ENCODE measurements around the gene SUGCT. TPM values are rescaled to one million over a fixed set of nuclear protein-coding genes. Genes with fewer than 3 reads are reported as not detected.

Gene SUGCT
- total RNA-seq, 1 experiment from 2014 or later: 1.5 TPM

- ChIA-PET POLR2A (ENCODE audit: low non-redundant PET) (no interaction called here), CTCF (no interaction called here)
- no peaks in the 10 kb centered on the region for H3K27me3 ChIP-seq (replicated peaks; ENCODE audit: insufficient read depth, low read depth, low read length, poor library complexity)
- H3K27ac ChIP-seq (ENCODE audit: low read depth, low read length, poor library complexity, severe bottlenecking): no peak overlapping the region
- BruUV-seq (replicated peaks): no TSS peak
- TF ChIP-seq EZH2 (IDR thresholded peaks at IDR 0.05; ENCODE audit: borderline replicate concordance, low read depth, low read length, poor library complexity, severe bottlenecking) (no peak), CTCF (conservative IDR thresholded peaks at IDR 0.05; ENCODE audit: low read depth, low read length) (no peak)
- DNase-seq (ENCODE audit: low spot score): no peak
- no peaks in the 10 kb centered on the region for H3K36me3 ChIP-seq (ENCODE audit: insufficient read depth, low read length, poor library complexity, severe bottlenecking)
- H3K4me3 ChIP-seq (ENCODE audit: low read depth, low read length, poor library complexity, severe bottlenecking): no peak overlapping the region
- intact Hi-C loops (cut with micrococcal nuclease; ENCODE audit: unreplicated experiment): no loop called here
- H3K9me3 ChIP-seq (ENCODE audit: low read depth, low read length, poor library complexity, severe bottlenecking): no peaks in the 10 kb centered on the region
- H3K4me1 ChIP-seq (ENCODE audit: insufficient read depth, low read length, poor library complexity, severe bottlenecking): peaks cover 11% of the 10 kb centered on the region
Observed at GRCh38 chr7:40470817-40471216, 336.0 kb downstream of the SUGCT start.

- DNase-seq (ENCODE audit: low spot score): peak; percentile 4
- BruUV-seq (replicated peaks): no TSS peak
- Histone ChIP-seq H3K36me3 (ENCODE audit: insufficient read depth, low read length, poor library complexity, severe bottlenecking) (no peaks in the 10 kb centered on the region), H3K27me3 (replicated peaks; ENCODE audit: insufficient read depth, low read depth, low read length, poor library complexity) (no peaks in the 10 kb centered on the region), H3K9me3 (ENCODE audit: low read depth, low read length, poor library complexity, severe bottlenecking) (no peaks in the 10 kb centered on the region), H3K4me1 (ENCODE audit: insufficient read depth, low read length, poor library complexity, severe bottlenecking) (peaks cover 11% of the 10 kb centered on the region), H3K27ac (ENCODE audit: low read depth, low read length, poor library complexity, severe bottlenecking) (no peak overlapping the region), H3K4me3 (ENCODE audit: low read depth, low read length, poor library complexity, severe bottlenecking) (no peak overlapping the region)
- TF ChIP-seq EZH2 (IDR thresholded peaks at IDR 0.05; ENCODE audit: borderline replicate concordance, low read depth, low read length, poor library complexity, severe bottlenecking) (no peak), CTCF (conservative IDR thresholded peaks at IDR 0.05; ENCODE audit: low read depth, low read length) (no peak)
- ChIA-PET POLR2A (ENCODE audit: low non-redundant PET) (no interaction called here), CTCF (no interaction called here)
- intact Hi-C loops (cut with micrococcal nuclease; ENCODE audit: unreplicated experiment): no loop called here
Observed at GRCh38 chr7:40471891-40472290, 337.1 kb downstream of the SUGCT start.

- CTCF ChIA-PET: no interaction called here
- BruUV-seq (replicated peaks): no TSS peak
- no peaks in the 10 kb centered on the region for H3K9me3 ChIP-seq (ENCODE audit: low read depth, low read length, poor library complexity, severe bottlenecking)
Observed at GRCh38 chr7:40474790-40475680, 340.2 kb downstream of the SUGCT start.

More at GRCh38 chr7:40474790-40475680, 340.2 kb downstream of the SUGCT start:
- Histone ChIP-seq H3K27ac (ENCODE audit: low read depth, low read length, poor library complexity, severe bottlenecking) (no peak overlapping the region), H3K4me3 (ENCODE audit: low read depth, low read length, poor library complexity, severe bottlenecking) (no peak overlapping the region), H3K27me3 (replicated peaks; ENCODE audit: insufficient read depth, low read depth, low read length, poor library complexity) (no peaks in the 10 kb centered on the region), H3K36me3 (ENCODE audit: insufficient read depth, low read length, poor library complexity, severe bottlenecking) (no peaks in the 10 kb centered on the region), H3K4me1 (ENCODE audit: insufficient read depth, low read length, poor library complexity, severe bottlenecking) (peaks cover 4% of the 10 kb centered on the region)
- no peak for DNase-seq (ENCODE audit: low spot score)
- TF ChIP-seq CTCF (conservative IDR thresholded peaks at IDR 0.05; ENCODE audit: low read depth, low read length) (no peak), EZH2 (IDR thresholded peaks at IDR 0.05; ENCODE audit: borderline replicate concordance, low read depth, low read length, poor library complexity, severe bottlenecking) (no peak)
- POLR2A ChIA-PET (ENCODE audit: low non-redundant PET): no interaction called here
- intact Hi-C loops (cut with micrococcal nuclease; ENCODE audit: unreplicated experiment): no loop called here

Measured in A673 (cell line).